Endothelial cell of umbilical vein (primary cell): ENCODE measurements around the gene RPL23. TPM values are rescaled to one million over a fixed set of nuclear protein-coding genes. Genes with fewer than 3 reads are reported as not detected.

ENCODE experiments used
- Bru-seq: library from RNA; stranded (reverse); fragments of 400-500 nt; gene quantifications from one replicate; lab custom pipeline; 2021; lab: Mats Ljungman, UMichigan
- BruChase-seq, 2 experiments: library from RNA; stranded (reverse); fragments of 400-500 nt; gene quantifications; one replicate each; lab custom pipeline; 2021; lab: Mats Ljungman, UMichigan
- BruUV-seq: library from RNA; stranded (reverse); fragments of 400-500 nt; replicated peaks from 2 replicates; lab custom pipeline; 2021; lab: Mats Ljungman, UMichigan
- CTCF ChIA-PET: fragments of 300-600, 350-600 bp; sonication (Branson Sonifier 250); formaldehyde crosslinking; loops from one replicate; lab custom pipeline; 2021; ENCODE audit warnings: antibody characterized with exemption, inconsistent platforms; lab: Charles Lee
- POLR2A ChIA-PET: fragments of 300-600, 350-600 bp; sonication (Branson Sonifier 250); formaldehyde crosslinking; loops from one replicate; lab custom pipeline; 2021; ENCODE audit warnings: antibody characterized with exemption, inconsistent platforms; lab: Charles Lee
- DNase-seq: peaks from one replicate; pipeline ENCODE4 v3.0.0-alpha.2; 2011; ENCODE audit warnings: low read depth, low spot score
- FAIRE-seq: peaks from 2 replicates; lab custom pipeline; 2011; peaks lifted over from hg19 to GRCh38; lab: Jason Lieb, UNC
- H2AFZ ChIP-seq: 2 replicates; pipeline ENCODE4 v1.6.0; 2012; ENCODE audit warnings: low read depth, low read length, control low read depth, inconsistent platforms
- H3K27ac ChIP-seq: 2 replicates; pipeline ENCODE4 v1.5.1; 2011; ENCODE audit warnings: low read depth, mild to moderate bottlenecking, control low read depth, low read length, moderate library complexity; ENCODE audit not compliant: insufficient read depth
- H3K27me3 ChIP-seq, 2 experiments: 2 replicates each; pipeline versions ENCODE4 v1.6.0 to v1.6.1; 2011; ENCODE audit warnings: low read length in 2 of 2, mixed read lengths in 1 of 2; ENCODE audit not compliant: control insufficient read depth in 2 of 2, insufficient read depth in 2 of 2
- H3K36me3 ChIP-seq, 2 experiments: 2 replicates in 1 of 2; 3 replicates in 1 of 2; pipeline ENCODE4 v1.5.1; 2011; ENCODE audit warnings: low read length in 2 of 2, mild to moderate bottlenecking in 1 of 2, moderate library complexity in 1 of 2; ENCODE audit not compliant: control insufficient read depth in 2 of 2, insufficient read depth in 2 of 2; ENCODE audit errors: extremely low read depth in 1 of 2
- H3K4me1 ChIP-seq: 3 replicates; pipeline ENCODE4 v1.5.1; 2011; ENCODE audit warnings: mild to moderate bottlenecking, low read length; ENCODE audit not compliant: control insufficient read depth, insufficient read depth; ENCODE audit errors: extremely low read depth
- H3K4me2 ChIP-seq: 2 replicates; pipeline ENCODE4 v1.6.1; 2011; ENCODE audit warnings: low read length, control low read depth, mixed read lengths; ENCODE audit not compliant: insufficient read depth
- H3K4me3 ChIP-seq, 3 experiments: fragments of 200-600 bp in 1 of 3; sonication (generic), shearing (Covaris generic) in 1 of 3; replicated peaks in 1 of 3; 2 replicates each; pipeline ENCODE4 v1.5.1; 2011 to 2016; ENCODE audit warnings: control low read depth in 3 of 3, low read length in 3 of 3, mild to moderate bottlenecking in 2 of 3, inconsistent platforms in 1 of 3, low read depth in 1 of 3, moderate library complexity in 1 of 3; ENCODE audit not compliant: insufficient read depth in 1 of 3
- H3K79me2 ChIP-seq: 2 replicates; pipeline ENCODE4 v1.6.0; 2012; ENCODE audit warnings: low read length, inconsistent platforms; ENCODE audit not compliant: control insufficient read depth, insufficient read depth
- H3K9ac ChIP-seq: replicated peaks from 2 replicates; pipeline ENCODE3; 2011; ENCODE audit warnings: low read length, control low read depth; ENCODE audit not compliant: insufficient read depth; ENCODE audit errors: extremely low read depth
- H3K9me1 ChIP-seq: replicated peaks from 3 replicates; pipeline ENCODE4 v1.6.0; 2011; ENCODE audit warnings: mild to moderate bottlenecking, low read length; ENCODE audit not compliant: control insufficient read depth, insufficient read depth; ENCODE audit errors: extremely low read depth
- H3K9me3 ChIP-seq: replicated peaks from 2 replicates; pipeline ENCODE4 v1.5.1; 2012; ENCODE audit warnings: low read length, inconsistent platforms; ENCODE audit not compliant: control insufficient read depth, insufficient read depth
- H4K20me1 ChIP-seq: replicated peaks from 2 replicates; pipeline ENCODE3; 2011; ENCODE audit warnings: mild to moderate bottlenecking, low read length; ENCODE audit not compliant: control insufficient read depth, insufficient read depth; ENCODE audit errors: extremely low read depth
- EZH2 ChIP-seq: IDR thresholded peaks from 2 replicates; pipeline ENCODE4 v1.6.1; 2012; ENCODE audit warnings: borderline replicate concordance, low read depth, mild to moderate bottlenecking, moderate library complexity, low read length, inconsistent platforms; ENCODE audit not compliant: severe bottlenecking
- FOS ChIP-seq: IDR thresholded peaks from 2 replicates; pipeline ENCODE4 v1.6.1; 2011; ENCODE audit warnings: mild to moderate bottlenecking, low read length, moderate library complexity, borderline replicate concordance; ENCODE audit not compliant: insufficient read depth
- GATA2 ChIP-seq: IDR thresholded peaks from 2 replicates; pipeline ENCODE4 v1.7.0; 2011; ENCODE audit warnings: low read depth, mild to moderate bottlenecking, moderate library complexity, mixed read lengths, low read length; ENCODE audit not compliant: insufficient read length, insufficient read depth
- JUN ChIP-seq: IDR thresholded peaks from 2 replicates; pipeline ENCODE4 v1.6.1; 2011; ENCODE audit warnings: borderline replicate concordance, low read depth; ENCODE audit not compliant: insufficient read length, insufficient read depth
- MYC ChIP-seq: IDR thresholded peaks from one replicate; pipeline ENCODE4 v1.6.1; 2011; ENCODE audit warnings: mild to moderate bottlenecking, low read depth, low read length
- POLR2A ChIP-seq: IDR thresholded peaks from 2 replicates; pipeline ENCODE4 v1.6.1; 2012; ENCODE audit warnings: low read depth, mild to moderate bottlenecking, control low read depth, low read length
- POLR2AphosphoS5 ChIP-seq: IDR thresholded peaks from 2 replicates; pipeline ENCODE4 v1.6.1; 2012; ENCODE audit warnings: low read depth, mild to moderate bottlenecking, control low read depth, low read length, moderate library complexity; ENCODE audit not compliant: insufficient read depth
- dilution Hi-C: fragments of 300-500 bp; cut with MboI; formaldehyde crosslinking; loops from one replicate; pipeline ENCODE4 v1.15.0; 2019; ENCODE audit warnings: low sequenced_read_pairs; ENCODE audit not compliant: extremely low pct_ligation_motif_present
- intact Hi-C: fragments of 100-400 bp; cut with micrococcal nuclease; formaldehyde crosslinking; loops from one replicate; pipeline ENCODE4 v1.10.0; 2022
- long read RNA-seq: library from polyadenylated mRNA; stranded (forward); transcript quantifications from one replicate; pipeline ENCODE4 v2.0.0, GENCODE V29; 2021
- polyA minus RNA-seq, 3 experiments: library from RNA; depleted of rRNA, polyadenylated mRNA; stranded (reverse); fragments of >200 nt; gene quantifications; 1 replicate in 1 of 3; 2 replicates in 2 of 3; pipeline ENCODE4 v1.2.3, GENCODE V29; 2011
- polyA plus RNA-seq, 4 experiments: library from polyadenylated mRNA; depleted of rRNA in 3 of 4; stranded (reverse) in 3 of 4; unstranded in 1 of 4; fragments of >200 nt; gene quantifications; 2 replicates each; pipeline versions ENCODE4 v1.2.1 to v1.2.3, GENCODE V29; 2011 to 2012; ENCODE audit warnings: missing spikeins in 1 of 4
- total RNA-seq: library from RNA; stranded (reverse); gene quantifications from 2 replicates; pipeline ENCODE4 v1.2.3, GENCODE V29; 2021
- TF ChIP-seq, protein P1 (sequence below), 2 donors: IDR thresholded peaks; 1 replicate in 1 of 2; 2 replicates in 1 of 2; pipeline ENCODE4 v1.5.1; 2011; ENCODE audit warnings: low read length in 2 of 2, mild to moderate bottlenecking in 2 of 2, moderate library complexity in 2 of 2, control low read depth in 1 of 2, inconsistent platforms in 1 of 2, low read depth in 1 of 2; ENCODE audit not compliant: insufficient read depth in 1 of 2; ENCODE audit errors: extremely low read depth in 1 of 2
- TF ChIP-seq, protein P2 (sequence below): IDR thresholded peaks from 2 replicates; pipeline ENCODE4 v1.6.1; 2011; ENCODE audit not compliant: insufficient read depth, insufficient read length

RPL23 gene
- total RNA-seq, result 1,270 and 1,292 TPM in 2 replicates
- 1,232 and 1,847 TPM in 2 replicates for polyA plus RNA-seq
- polyA plus RNA-seq (2011; cell fraction: cytosol; rRNA removed), result 2,575 and 3,174 TPM in 2 replicates
- 730 and 736 TPM in 2 replicates for polyA plus RNA-seq (2011; cell fraction: nucleus; rRNA removed)
- 2,834 and 3,213 TPM in 2 replicates for polyA plus RNA-seq (2012)
- 432 and 546 TPM in 2 replicates for polyA minus RNA-seq
- 658 TPM for polyA minus RNA-seq (2011; cell fraction: cytosol; rRNA and poly(A)+ RNA removed)
- polyA minus RNA-seq (2011; cell fraction: nucleus; rRNA and poly(A)+ RNA removed), result 81.9 and 97.6 TPM in 2 replicates
- Bru-seq, nascent RNA, result percentile 99 among the genes with signal in this experiment
- percentile 100 among the genes with signal in this experiment for BruChase-seq, experiment 1, labeled RNA remaining after a 6-hour chase
- BruChase-seq, experiment 2, labeled RNA remaining after a 2-hour chase, result percentile 99 among the genes with signal in this experiment
- long read RNA-seq, transcript RPL23-206 (5 exons, 2,821 nt), result major isoform, 555 of 744 reads
- long read RNA-seq, transcript RPL23-210 (2 exons, 429 nt), result minor isoform, 9 of 744 reads
- long read RNA-seq, partial matches to known transcripts, result 162 of 744 reads
- long read RNA-seq, other reads (novel, unspliced or antisense), result 14 of 744 reads

DNA sequence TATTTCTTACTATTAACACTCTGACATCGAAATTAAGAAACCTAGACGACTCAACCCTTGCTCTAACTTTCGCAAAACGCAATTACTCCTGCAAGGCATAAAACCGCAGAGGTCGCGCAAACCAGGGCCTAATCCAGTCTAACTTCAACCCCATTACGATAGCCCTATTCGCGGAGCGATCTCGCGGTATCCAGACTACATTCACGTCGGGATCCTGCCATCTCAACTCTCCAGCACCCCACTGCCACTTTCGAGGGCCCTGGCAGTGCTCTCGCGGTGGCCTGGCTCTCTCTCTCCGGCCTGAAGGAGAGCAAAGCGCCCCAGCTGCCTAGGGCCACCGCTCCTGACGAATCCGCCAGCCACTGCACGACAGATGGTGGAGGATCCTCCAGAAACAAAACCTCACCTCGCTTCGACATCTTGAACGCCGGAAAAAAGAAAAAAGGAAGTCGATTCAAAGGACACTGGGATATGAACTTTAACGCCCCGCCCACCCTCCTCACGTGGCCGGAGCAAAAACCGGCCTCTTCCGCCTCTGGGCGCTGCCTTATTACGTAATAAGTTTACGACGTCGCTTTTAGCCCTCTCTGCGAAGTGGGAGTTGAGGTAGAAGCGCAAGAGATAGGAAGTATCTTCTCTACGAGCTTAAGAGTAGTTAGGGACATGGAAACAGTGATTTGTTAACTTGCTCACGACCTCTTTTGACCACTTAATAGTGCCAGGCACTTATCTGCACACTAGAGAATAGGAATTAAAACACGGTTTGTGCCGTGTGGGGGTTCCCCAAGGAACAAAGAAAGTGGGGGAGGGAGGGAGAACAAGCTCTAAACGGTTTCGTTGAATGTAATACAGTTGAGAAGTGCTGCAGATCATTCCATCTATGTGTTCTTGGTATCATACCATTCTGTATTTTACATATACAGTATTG, at the start of gene RPL23:
Gene RPL23 (minus strand): TSS at position 430 of the 928 bp plus-strand sequence. CDS start 11 bp downstream, at position 419.
- Histone ChIP-seq H3K4me3 (peak within 1 kb of the TSS; percentile 82 to 93 (median 91)), H3K27ac (peak within 1 kb of the TSS; percentile 84), H3K27me3 (no peaks in the 10 kb centered on the region), H3K79me2 (peaks cover 42% of the 10 kb centered on the region), H3K36me3 (peaks cover 18 to 26% of the 10 kb centered on the region in 2 experiments), H3K4me2 (peak within 1 kb of the TSS; percentile 96), H3K9ac (peak within 1 kb of the TSS; percentile 96), H4K20me1 (peaks cover 4% of the 10 kb centered on the region), H3K9me3 (no peaks in the 10 kb centered on the region), H3K9me1 (no peaks in the 10 kb centered on the region), H2AFZ (peak within 1 kb of the TSS; percentile 62), H3K4me1 (peaks cover 19% of the 10 kb centered on the region)
- BruUV-seq, result TSS peak; percentile 54
- intact Hi-C loops (loop anchor here (1.0 to 5.0 kb wide), 5 partner anchors 16 to 301 kb away; partner anchors contain the start of gene CWC25), dilution Hi-C loops (no loop called here)
- FAIRE-seq (peak; percentile 90), DNase-seq (peak; percentile 98)
- peak; percentile 29 for TF ChIP-seq JUN
- TF ChIP-seq EZH2, result no peak
- TF ChIP-seq, protein P1, sequence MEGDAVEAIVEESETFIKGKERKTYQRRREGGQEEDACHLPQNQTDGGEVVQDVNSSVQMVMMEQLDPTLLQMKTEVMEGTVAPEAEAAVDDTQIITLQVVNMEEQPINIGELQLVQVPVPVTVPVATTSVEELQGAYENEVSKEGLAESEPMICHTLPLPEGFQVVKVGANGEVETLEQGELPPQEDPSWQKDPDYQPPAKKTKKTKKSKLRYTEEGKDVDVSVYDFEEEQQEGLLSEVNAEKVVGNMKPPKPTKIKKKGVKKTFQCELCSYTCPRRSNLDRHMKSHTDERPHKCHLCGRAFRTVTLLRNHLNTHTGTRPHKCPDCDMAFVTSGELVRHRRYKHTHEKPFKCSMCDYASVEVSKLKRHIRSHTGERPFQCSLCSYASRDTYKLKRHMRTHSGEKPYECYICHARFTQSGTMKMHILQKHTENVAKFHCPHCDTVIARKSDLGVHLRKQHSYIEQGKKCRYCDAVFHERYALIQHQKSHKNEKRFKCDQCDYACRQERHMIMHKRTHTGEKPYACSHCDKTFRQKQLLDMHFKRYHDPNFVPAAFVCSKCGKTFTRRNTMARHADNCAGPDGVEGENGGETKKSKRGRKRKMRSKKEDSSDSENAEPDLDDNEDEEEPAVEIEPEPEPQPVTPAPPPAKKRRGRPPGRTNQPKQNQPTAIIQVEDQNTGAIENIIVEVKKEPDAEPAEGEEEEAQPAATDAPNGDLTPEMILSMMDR (IDR thresholded peaks at IDR 0.05; ENCODE audit: extremely low read depth in 1 of 2, insufficient read depth in 1 of 2, low read depth in 1 of 2, low read length in 2 of 2), result no peak
- TF ChIP-seq GATA2, result no peak
- TF ChIP-seq FOS, result no peak
- TF ChIP-seq POLR2A, result peak; percentile 97
- TF ChIP-seq POLR2AphosphoS5, result peak; percentile 97
- peak; percentile 10 for TF ChIP-seq MYC
- TF ChIP-seq, protein P2, sequence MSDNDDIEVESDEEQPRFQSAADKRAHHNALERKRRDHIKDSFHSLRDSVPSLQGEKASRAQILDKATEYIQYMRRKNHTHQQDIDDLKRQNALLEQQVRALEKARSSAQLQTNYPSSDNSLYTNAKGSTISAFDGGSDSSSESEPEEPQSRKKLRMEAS, result peak; percentile 87
- ChIA-PET CTCF (interaction anchor here (0.7 to 2.6 kb wide), 6 partner anchors 15 to 299 kb away, joined by 3 to 20 read pairs (median 6); partner anchors contain the start of genes CWC25 and LASP1), POLR2A (interaction anchor here (0.7 to 3.0 kb wide), 7 partner anchors 10 to 122 kb away, joined by 3 to 28 read pairs (median 6); partner anchors contain the start of genes CWC25 and LASP1)
